Vagina (tissue), 2 donors: ENCODE data around the gene IFT80. TPM values are rescaled to one million over a fixed set of nuclear protein-coding genes. Genes with fewer than 3 reads are reported as not detected.

Experiments used
- DNase-seq, 2 donors: peaks; one replicate each; pipeline ENCODE4 v3.0.0-alpha.2; 2017; ENCODE audit errors: extremely low spot score in 2 of 2
- H3K27ac ChIP-seq: fragments of 200-600 bp; sonication (generic); one replicate; pipeline ENCODE4 v1.5.1; 2019
- H3K27me3 ChIP-seq: fragments of 200-600 bp; sonication (generic); one replicate; pipeline ENCODE4 v1.5.1; 2019
- H3K36me3 ChIP-seq, 2 donors: fragments of 200-600 bp; sonication (generic); one replicate each; pipeline ENCODE4 v1.5.1; 2017 to 2019
- H3K4me1 ChIP-seq: fragments of 200-600 bp; sonication (generic); one replicate; pipeline ENCODE4 v1.5.1; 2019
- H3K4me3 ChIP-seq, 2 donors: fragments of 200-600 bp; sonication (generic); 1 replicate in 1 of 2; 2 replicates in 1 of 2; pipeline ENCODE4 v1.5.1; 2016 to 2019
- H3K9me3 ChIP-seq: fragments of 200-600 bp; sonication (generic); one replicate; pipeline ENCODE4 v1.5.1; 2019
- CTCF ChIP-seq, 3 experiments: fragments of 450-650 bp in 2 of 3; fragments of 200-600 bp in 1 of 3; sonication (generic) in 1 of 3; IDR thresholded peaks; one replicate each; pipeline ENCODE4 v1.5.1; 2017 to 2019; ENCODE audit warnings: antibody characterized with exemption in 3 of 3, mild to moderate bottlenecking in 2 of 3, moderate library complexity in 2 of 3
- POLR2A ChIP-seq, 2 donors: fragments of 450-650 bp; IDR thresholded peaks; one replicate each; pipeline ENCODE4 v1.6.1; 2017; ENCODE audit warnings: antibody characterized with exemption in 2 of 2, mild to moderate bottlenecking in 2 of 2, moderate library complexity in 2 of 2
- POLR2AphosphoS5 ChIP-seq, 2 donors: sonication (generic); formaldehyde crosslinking; IDR thresholded peaks; one replicate each; pipeline ENCODE4 v1.9.0; 2017; ENCODE audit warnings: antibody characterized with exemption in 2 of 2, mild to moderate bottlenecking in 2 of 2, low read depth in 1 of 2; ENCODE audit not compliant: insufficient read depth in 1 of 2
- intact Hi-C: fragments of 100-400 bp; cut with DNase I; formaldehyde crosslinking; loops from one replicate; pipeline ENCODE4 v1.15.1; 2023
- total RNA-seq: library from RNA; depleted of rRNA; stranded (reverse); fragments of >200 nt; gene quantifications from one replicate; pipeline ENCODE4 v1.2.3, GENCODE V29; 2016

IFT80 gene
- total RNA-seq, 1 donor from 2014 or later = 8.3 TPM

- no peak for DNase-seq
- Histone ChIP-seq H3K27me3 (no peaks in the 10 kb centered on the region), H3K4me3 (no peak overlapping the region), H3K9me3 (no peaks in the 10 kb centered on the region), H3K4me1 (peaks cover 9% of the 10 kb centered on the region), H3K27ac (no peak overlapping the region), H3K36me3 (no peaks in the 10 kb centered on the region)
- intact Hi-C loops = no loop called here
- TF ChIP-seq CTCF (IDR thresholded peaks at IDR 0.05) (no peak), POLR2AphosphoS5 (IDR thresholded peaks at IDR 0.05; ENCODE audit: insufficient read depth in 1 of 2, low read depth in 1 of 2) (no peak), POLR2A (IDR thresholded peaks at IDR 0.05) (no peak)
Measured at GRCh38 chr3:160394009-160394392, 5.0 kb downstream of the IFT80 start.

GRCh38 chr3:160393346-160394008 is 5.5 kb downstream of the IFT80 start:
- no peaks in the 10 kb centered on the region for H3K36me3 ChIP-seq
- no peak overlapping the region for H3K4me3 ChIP-seq
- H3K27ac ChIP-seq = no peak overlapping the region
- intact Hi-C loops = no loop called here
- H3K4me1 ChIP-seq = peaks cover 6% of the 10 kb centered on the region
- no peaks in the 10 kb centered on the region for H3K9me3 ChIP-seq
- DNase-seq = no peak
- TF ChIP-seq CTCF (IDR thresholded peaks at IDR 0.05) (no peak), POLR2A (IDR thresholded peaks at IDR 0.05) (no peak), POLR2AphosphoS5 (IDR thresholded peaks at IDR 0.05; ENCODE audit: insufficient read depth in 1 of 2, low read depth in 1 of 2) (no peak)
- no peaks in the 10 kb centered on the region for H3K27me3 ChIP-seq

GRCh38 chr3:160392798-160393197 is 6.2 kb downstream of the IFT80 start:
- DNase-seq = no peak
- H3K4me1 ChIP-seq = no peaks in the 10 kb centered on the region
- H3K36me3 ChIP-seq = no peaks in the 10 kb centered on the region
- H3K27me3 ChIP-seq = no peaks in the 10 kb centered on the region
- intact Hi-C loops = no loop called here
- no peaks in the 10 kb centered on the region for H3K9me3 ChIP-seq
- TF ChIP-seq CTCF (IDR thresholded peaks at IDR 0.05) (no peak), POLR2A (IDR thresholded peaks at IDR 0.05) (no peak)
- no peak overlapping the region for H3K4me3 ChIP-seq
- no peak overlapping the region for H3K27ac ChIP-seq

- H3K36me3 ChIP-seq = no peaks in the 10 kb centered on the region
- H3K27me3 ChIP-seq = no peaks in the 10 kb centered on the region
- DNase-seq = no peak
- intact Hi-C loops = no loop called here
- no peaks in the 10 kb centered on the region for H3K4me1 ChIP-seq
- H3K4me3 ChIP-seq = no peak overlapping the region
- TF ChIP-seq POLR2AphosphoS5 (IDR thresholded peaks at IDR 0.05; ENCODE audit: insufficient read depth in 1 of 2, low read depth in 1 of 2) (no peak), POLR2A (IDR thresholded peaks at IDR 0.05) (no peak), CTCF (IDR thresholded peaks at IDR 0.05) (no peak)
- no peaks in the 10 kb centered on the region for H3K9me3 ChIP-seq
- no peak overlapping the region for H3K27ac ChIP-seq
Measured at GRCh38 chr3:160390565-160391138, 8.4 kb downstream of the IFT80 start.

GRCh38 chr3:160384639-160385318 is 14.2 kb downstream of the IFT80 start:
- TF ChIP-seq CTCF (IDR thresholded peaks at IDR 0.05) (no peak), POLR2AphosphoS5 (IDR thresholded peaks at IDR 0.05; ENCODE audit: insufficient read depth in 1 of 2, low read depth in 1 of 2) (no peak), POLR2A (IDR thresholded peaks at IDR 0.05) (no peak)
- H3K9me3 ChIP-seq = no peaks in the 10 kb centered on the region
- no peaks in the 10 kb centered on the region for H3K27me3 ChIP-seq
- intact Hi-C loops = no loop called here
- H3K4me3 ChIP-seq = no peak overlapping the region
- no peak for DNase-seq
- H3K27ac ChIP-seq = no peak overlapping the region
- peaks cover 0 to 5% of the 10 kb centered on the region in 2 donors for H3K36me3 ChIP-seq
- no peaks in the 10 kb centered on the region for H3K4me1 ChIP-seq
